ENCODE data around the gene CAMK1G. TPM values are rescaled to one million over a fixed set of nuclear protein-coding genes. Genes with fewer than 3 reads are reported as not detected.

The CAMK1G gene
- total RNA-seq, 1 donor, result 0.90 TPM

- DNase-seq (ENCODE audit: low read depth), result no peak
- TF ChIP-seq, protein P1, sequence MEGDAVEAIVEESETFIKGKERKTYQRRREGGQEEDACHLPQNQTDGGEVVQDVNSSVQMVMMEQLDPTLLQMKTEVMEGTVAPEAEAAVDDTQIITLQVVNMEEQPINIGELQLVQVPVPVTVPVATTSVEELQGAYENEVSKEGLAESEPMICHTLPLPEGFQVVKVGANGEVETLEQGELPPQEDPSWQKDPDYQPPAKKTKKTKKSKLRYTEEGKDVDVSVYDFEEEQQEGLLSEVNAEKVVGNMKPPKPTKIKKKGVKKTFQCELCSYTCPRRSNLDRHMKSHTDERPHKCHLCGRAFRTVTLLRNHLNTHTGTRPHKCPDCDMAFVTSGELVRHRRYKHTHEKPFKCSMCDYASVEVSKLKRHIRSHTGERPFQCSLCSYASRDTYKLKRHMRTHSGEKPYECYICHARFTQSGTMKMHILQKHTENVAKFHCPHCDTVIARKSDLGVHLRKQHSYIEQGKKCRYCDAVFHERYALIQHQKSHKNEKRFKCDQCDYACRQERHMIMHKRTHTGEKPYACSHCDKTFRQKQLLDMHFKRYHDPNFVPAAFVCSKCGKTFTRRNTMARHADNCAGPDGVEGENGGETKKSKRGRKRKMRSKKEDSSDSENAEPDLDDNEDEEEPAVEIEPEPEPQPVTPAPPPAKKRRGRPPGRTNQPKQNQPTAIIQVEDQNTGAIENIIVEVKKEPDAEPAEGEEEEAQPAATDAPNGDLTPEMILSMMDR (IDR thresholded peaks at IDR 0.05; ENCODE audit: insufficient read depth, low read length), result no peak
- no peak overlapping the region for H3K4me3 ChIP-seq (ENCODE audit: low read depth, low read length)
Observed at GRCh38 chr1:209626346-209627026, 43.0 kb downstream of the CAMK1G start.

DNA sequence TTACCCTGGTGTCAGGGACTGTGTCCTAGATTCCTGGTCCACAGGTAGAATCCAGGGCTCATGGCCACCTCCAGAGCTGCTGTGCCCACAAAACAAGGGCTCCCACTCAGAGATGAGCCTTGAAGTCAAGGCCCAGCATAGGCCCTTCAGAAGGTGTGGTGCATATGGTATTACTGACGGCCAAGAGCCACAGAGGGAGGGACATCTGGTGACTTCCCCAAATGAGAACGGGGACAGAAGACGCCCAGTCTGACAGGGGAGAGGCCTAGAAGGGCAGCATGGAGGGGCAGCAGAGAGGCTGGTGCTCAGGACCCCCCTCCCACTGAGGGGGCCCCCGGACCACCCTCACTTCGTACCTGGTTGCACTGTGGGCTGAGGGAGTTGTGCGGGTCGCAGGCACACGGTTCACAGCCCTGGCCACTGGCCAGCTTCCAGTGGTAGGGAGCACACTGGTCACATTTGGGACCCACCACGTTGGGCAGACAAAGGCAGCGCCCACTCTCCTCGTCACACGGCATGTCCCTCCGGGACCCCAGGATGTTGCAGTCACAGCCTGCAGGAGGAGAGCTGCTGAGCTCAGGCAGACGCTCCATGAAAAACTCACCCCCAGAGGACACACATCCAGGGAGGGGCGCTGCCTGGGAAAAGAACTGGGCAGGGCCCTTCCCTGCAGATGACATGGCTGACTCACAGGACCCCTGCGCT is 43.7 kb downstream of the CAMK1G start:
- no peak overlapping the region for H3K4me3 ChIP-seq (ENCODE audit: low read depth, low read length)
- TF ChIP-seq, protein P1 (IDR thresholded peaks at IDR 0.05; ENCODE audit: insufficient read depth, low read length), result no peak
- no peak for DNase-seq (ENCODE audit: low read depth)

DNA sequence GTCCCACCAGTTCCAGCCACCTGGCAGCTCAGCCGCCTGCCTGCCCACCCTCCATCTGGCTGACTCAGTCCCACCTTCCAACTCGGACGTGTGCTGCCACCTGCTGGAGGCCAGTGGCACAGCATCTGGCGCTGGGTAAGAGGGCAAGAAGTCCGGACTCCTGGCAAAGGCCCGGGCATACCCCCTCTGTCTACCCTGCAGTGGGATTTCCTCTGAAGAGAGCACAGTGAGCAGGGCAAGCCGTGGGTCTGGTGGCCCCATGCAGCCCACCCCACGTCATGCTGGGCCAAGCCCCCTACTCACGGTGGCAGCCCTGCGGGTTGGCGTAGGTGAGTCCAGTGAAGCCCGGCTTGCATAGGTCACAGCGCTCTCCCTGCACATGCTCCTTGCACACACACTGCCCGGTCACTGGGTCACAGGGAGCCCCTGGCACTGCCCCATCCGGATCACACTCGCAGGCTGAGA is 44.2 kb downstream of the CAMK1G start:
- no peak overlapping the region for H3K4me3 ChIP-seq (ENCODE audit: low read depth, low read length)
- peak; percentile 74 for DNase-seq (ENCODE audit: low read depth)

GRCh38 chr1:209628618-209629299 is 45.2 kb downstream of the CAMK1G start:
- DNase-seq (ENCODE audit: low read depth), result no peak

More for the DNA sequence above, 44.2 kb downstream of the CAMK1G start:
- TF ChIP-seq, protein P1 (IDR thresholded peaks at IDR 0.05; ENCODE audit: insufficient read depth, low read length), result peak; percentile 98

GRCh38 chr1:209629621-209630382 is 46.3 kb downstream of the CAMK1G start:
- TF ChIP-seq, protein P1 (IDR thresholded peaks at IDR 0.05; ENCODE audit: insufficient read depth, low read length), result no peak
- no peak overlapping the region for H3K4me3 ChIP-seq (ENCODE audit: low read depth, low read length)
- DNase-seq (ENCODE audit: low read depth), result no peak

More at GRCh38 chr1:209628618-209629299, 45.2 kb downstream of the CAMK1G start:
- H3K4me3 ChIP-seq (ENCODE audit: low read depth, low read length), result no peak overlapping the region
- TF ChIP-seq, protein P1 (IDR thresholded peaks at IDR 0.05; ENCODE audit: insufficient read depth, low read length), result no peak

Measured in fibroblast of the aortic adventitia (primary cell).